ENCODE data around the gene CHCHD3.

Gene CHCHD3

DNA sequence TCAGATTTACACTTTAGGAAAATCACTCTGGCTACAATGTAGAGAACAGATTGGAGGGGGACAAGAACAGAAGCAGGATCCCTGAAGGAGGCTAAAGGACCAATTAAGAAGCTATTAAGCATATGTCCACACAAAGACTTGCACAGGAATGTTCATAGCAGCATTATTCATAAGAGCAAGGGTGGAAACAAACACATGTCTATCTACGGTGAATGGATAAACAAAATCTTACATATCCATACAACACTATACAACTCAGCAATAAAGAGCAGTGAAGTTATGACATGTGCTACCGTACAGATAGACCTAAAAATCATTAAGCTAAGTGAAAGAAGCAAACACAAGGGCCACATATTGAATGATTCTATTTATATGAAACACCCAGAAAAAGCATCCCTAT, 10.4 kb downstream of the CHCHD3 start:
- no peaks in the 10 kb centered on the region for H3K27me3 ChIP-seq (ENCODE audit: low read depth, low read length)
- TF ChIP-seq EZH2phosphoT487 (IDR thresholded peaks at IDR 0.05; ENCODE audit: low read depth): no peak
- TF ChIP-seq, protein P1, sequence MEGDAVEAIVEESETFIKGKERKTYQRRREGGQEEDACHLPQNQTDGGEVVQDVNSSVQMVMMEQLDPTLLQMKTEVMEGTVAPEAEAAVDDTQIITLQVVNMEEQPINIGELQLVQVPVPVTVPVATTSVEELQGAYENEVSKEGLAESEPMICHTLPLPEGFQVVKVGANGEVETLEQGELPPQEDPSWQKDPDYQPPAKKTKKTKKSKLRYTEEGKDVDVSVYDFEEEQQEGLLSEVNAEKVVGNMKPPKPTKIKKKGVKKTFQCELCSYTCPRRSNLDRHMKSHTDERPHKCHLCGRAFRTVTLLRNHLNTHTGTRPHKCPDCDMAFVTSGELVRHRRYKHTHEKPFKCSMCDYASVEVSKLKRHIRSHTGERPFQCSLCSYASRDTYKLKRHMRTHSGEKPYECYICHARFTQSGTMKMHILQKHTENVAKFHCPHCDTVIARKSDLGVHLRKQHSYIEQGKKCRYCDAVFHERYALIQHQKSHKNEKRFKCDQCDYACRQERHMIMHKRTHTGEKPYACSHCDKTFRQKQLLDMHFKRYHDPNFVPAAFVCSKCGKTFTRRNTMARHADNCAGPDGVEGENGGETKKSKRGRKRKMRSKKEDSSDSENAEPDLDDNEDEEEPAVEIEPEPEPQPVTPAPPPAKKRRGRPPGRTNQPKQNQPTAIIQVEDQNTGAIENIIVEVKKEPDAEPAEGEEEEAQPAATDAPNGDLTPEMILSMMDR (IDR thresholded peaks at IDR 0.05; ENCODE audit: low read depth, low read length): no peak
- H3K27ac ChIP-seq (ENCODE audit: low read length): no peak overlapping the region
- H4K20me1 ChIP-seq (ENCODE audit: insufficient read depth, low read length): peaks cover 37% of the 10 kb centered on the region
- no peaks in the 10 kb centered on the region for H3K4me1 ChIP-seq (ENCODE audit: low read length)
- no peaks in the 10 kb centered on the region for H3K9me3 ChIP-seq (ENCODE audit: insufficient read depth, low read length)
- no peak overlapping the region for H3K4me3 ChIP-seq (ENCODE audit: low read length)
- H2AFZ ChIP-seq (ENCODE audit: low read depth, low read length): no peak overlapping the region
- H3K36me3 ChIP-seq (replicated peaks; ENCODE audit: low read depth, low read length): peaks cover 28% of the 10 kb centered on the region
- peaks cover 54% of the 10 kb centered on the region for H3K79me2 ChIP-seq (ENCODE audit: low read length)
- H3K4me2 ChIP-seq (ENCODE audit: low read length): no peak overlapping the region
- no peak overlapping the region for H3K9ac ChIP-seq (ENCODE audit: low read length)

DNA sequence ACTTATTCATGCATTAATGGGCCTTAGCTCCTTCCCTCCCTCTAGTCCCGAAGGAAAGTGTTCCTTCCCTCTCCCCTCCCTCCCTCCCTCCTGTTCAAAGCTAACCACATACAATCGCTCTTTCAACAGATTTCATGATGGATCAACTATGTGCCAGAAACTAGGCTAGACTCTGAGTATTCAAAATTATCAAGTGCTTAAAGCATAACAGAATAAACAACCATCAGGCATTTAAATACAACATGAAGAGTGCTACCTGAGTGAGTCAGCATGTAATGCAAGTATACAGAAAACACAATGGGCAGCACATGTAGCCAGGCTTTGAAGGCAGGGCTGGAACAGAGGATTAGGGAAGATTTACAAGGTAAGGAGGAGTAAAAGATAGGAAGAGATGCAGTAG, 11.3 kb downstream of the CHCHD3 start:
- no peak overlapping the region for H2AFZ ChIP-seq (ENCODE audit: low read depth, low read length)
- H3K9me3 ChIP-seq (ENCODE audit: insufficient read depth, low read length): no peaks in the 10 kb centered on the region
- H3K27ac ChIP-seq (ENCODE audit: low read length): no peak overlapping the region
- no peak overlapping the region for H3K9ac ChIP-seq (ENCODE audit: low read length)
- TF ChIP-seq, protein P1 (IDR thresholded peaks at IDR 0.05; ENCODE audit: low read depth, low read length): no peak
- no peak for TF ChIP-seq EZH2phosphoT487 (IDR thresholded peaks at IDR 0.05; ENCODE audit: low read depth)
- peaks cover 32% of the 10 kb centered on the region for H4K20me1 ChIP-seq (ENCODE audit: insufficient read depth, low read length)
- peaks cover 51% of the 10 kb centered on the region for H3K79me2 ChIP-seq (ENCODE audit: low read length)
- H3K4me2 ChIP-seq (ENCODE audit: low read length): no peak overlapping the region
- H3K27me3 ChIP-seq (ENCODE audit: low read depth, low read length): no peaks in the 10 kb centered on the region
- no peaks in the 10 kb centered on the region for H3K4me1 ChIP-seq (ENCODE audit: low read length)
- H3K36me3 ChIP-seq (replicated peaks; ENCODE audit: low read depth, low read length): peaks cover 28% of the 10 kb centered on the region
- no peak overlapping the region for H3K4me3 ChIP-seq (ENCODE audit: low read length)

DNA sequence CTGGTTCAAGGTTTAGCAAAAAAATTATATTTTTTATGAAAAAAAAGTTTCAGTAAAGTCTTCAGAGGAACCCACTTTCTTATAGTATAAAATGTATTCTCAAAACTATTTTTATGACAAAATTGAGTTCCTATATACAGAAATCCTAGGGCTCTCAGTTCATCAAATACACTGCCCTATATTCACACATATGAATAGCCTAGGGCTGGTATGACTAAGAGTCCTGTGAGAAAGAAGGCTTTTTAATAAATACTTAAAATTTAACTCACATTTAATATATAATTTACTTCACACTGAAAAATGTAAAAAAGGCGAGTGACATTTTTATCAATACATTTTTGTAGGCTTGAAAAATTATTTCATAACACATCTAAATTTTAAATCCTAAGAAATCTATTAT, 16.6 kb downstream of the CHCHD3 start:
- no peak overlapping the region for H2AFZ ChIP-seq (ENCODE audit: low read depth, low read length)
- H3K27ac ChIP-seq (ENCODE audit: low read length): no peak overlapping the region
- H3K4me2 ChIP-seq (ENCODE audit: low read length): no peak overlapping the region
- H3K27me3 ChIP-seq (ENCODE audit: low read depth, low read length): no peaks in the 10 kb centered on the region
- H3K9me3 ChIP-seq (ENCODE audit: insufficient read depth, low read length): no peaks in the 10 kb centered on the region
- no peak overlapping the region for H3K4me3 ChIP-seq (ENCODE audit: low read length)
- H4K20me1 ChIP-seq (ENCODE audit: insufficient read depth, low read length): peaks cover 3% of the 10 kb centered on the region
- H3K4me1 ChIP-seq (ENCODE audit: low read length): peaks cover 13% of the 10 kb centered on the region
- no peak overlapping the region for H3K9ac ChIP-seq (ENCODE audit: low read length)
- H3K79me2 ChIP-seq (ENCODE audit: low read length): peaks cover 35% of the 10 kb centered on the region
- peaks cover 30% of the 10 kb centered on the region for H3K36me3 ChIP-seq (replicated peaks; ENCODE audit: low read depth, low read length)
- TF ChIP-seq, protein P1 (IDR thresholded peaks at IDR 0.05; ENCODE audit: low read depth, low read length): no peak
- no peak for TF ChIP-seq EZH2phosphoT487 (IDR thresholded peaks at IDR 0.05; ENCODE audit: low read depth)

DNA sequence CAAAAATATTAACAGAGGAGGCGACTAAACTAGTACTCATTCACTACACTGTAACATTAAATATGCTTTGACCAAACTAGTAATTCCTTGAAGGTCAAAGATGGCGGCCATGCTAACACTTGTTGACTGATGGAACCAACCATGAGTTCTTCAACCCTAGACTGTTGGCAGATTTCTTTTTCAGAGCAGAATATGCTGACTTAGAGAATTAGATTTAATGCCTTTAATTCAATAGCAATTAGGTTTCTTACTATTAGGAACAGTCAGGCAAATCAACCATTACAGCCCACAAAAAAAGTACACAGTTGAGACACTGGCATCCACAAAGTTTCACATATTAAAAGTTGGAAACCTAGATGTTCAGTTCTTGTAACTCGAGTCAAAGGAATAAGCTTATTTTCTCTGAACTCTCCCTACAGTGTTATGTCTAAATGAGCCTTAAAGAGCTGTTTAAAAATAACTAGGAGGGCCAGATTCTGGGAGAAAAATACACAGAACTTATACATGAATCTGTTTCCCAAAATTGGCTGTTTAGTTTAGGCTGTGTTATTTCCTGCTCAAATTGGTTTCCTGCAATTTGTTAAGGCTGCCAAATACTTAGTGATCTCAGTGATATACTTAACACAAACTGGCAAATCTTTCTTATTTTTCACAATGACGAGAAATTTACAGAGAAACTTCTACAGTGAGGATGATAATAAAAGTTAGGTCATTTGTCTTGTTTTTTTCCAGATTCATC, 17.6 kb downstream of the CHCHD3 start:
- Histone ChIP-seq H4K20me1 (ENCODE audit: insufficient read depth, low read length) (no peaks in the 10 kb centered on the region), H3K4me2 (ENCODE audit: low read length) (no peak overlapping the region), H3K4me3 (ENCODE audit: low read length) (no peak overlapping the region), H3K27me3 (ENCODE audit: low read depth, low read length) (no peaks in the 10 kb centered on the region), H3K79me2 (ENCODE audit: low read length) (peaks cover 44% of the 10 kb centered on the region), H3K9me3 (ENCODE audit: insufficient read depth, low read length) (no peaks in the 10 kb centered on the region), H2AFZ (ENCODE audit: low read depth, low read length) (no peak overlapping the region), H3K9ac (ENCODE audit: low read length) (no peak overlapping the region), H3K36me3 (replicated peaks; ENCODE audit: low read depth, low read length) (peaks cover 22% of the 10 kb centered on the region), H3K4me1 (ENCODE audit: low read length) (peaks cover 24% of the 10 kb centered on the region), H3K27ac (ENCODE audit: low read length) (no peak overlapping the region)
- TF ChIP-seq EZH2phosphoT487 (IDR thresholded peaks at IDR 0.05; ENCODE audit: low read depth): no peak
- TF ChIP-seq, protein P1 (IDR thresholded peaks at IDR 0.05; ENCODE audit: low read depth, low read length): no peak
